ENCODE measurements around the gene MPI.

- TF ChIP-seq POLR2AphosphoS5 (IDR thresholded peaks at IDR 0.05; ENCODE audit: low read depth, low read length) (no peak), TAF1 (IDR thresholded peaks at IDR 0.05; ENCODE audit: borderline replicate concordance, insufficient read depth, low read length) (no peak)
Measured at GRCh38 chr15:74891469-74891868, 1.6 kb downstream of the MPI start.

All from PFSK-1 (cell line).